Nephron (organoid): ENCODE measurements around the gene IRAK2.

Experiments
- H3K27ac Mint-ChIP-seq, 3 experiments: 2 replicates each; pipeline ENCODE4 v1.8.0; 2020; ENCODE audit warnings: mixed read lengths in 3 of 3, mild to moderate bottlenecking in 2 of 3, moderate library complexity in 1 of 3
- H3K27me3 Mint-ChIP-seq: 2 replicates; pipeline ENCODE4 v1.8.0; 2021; ENCODE audit warnings: low read depth, mild to moderate bottlenecking, moderate library complexity, mixed read lengths
- H3K36me3 Mint-ChIP-seq: 2 replicates; pipeline ENCODE4 v1.8.0; 2020; ENCODE audit warnings: low read depth, mixed read lengths
- H3K4me1 Mint-ChIP-seq: 2 replicates; pipeline ENCODE4 v1.8.0; 2020; ENCODE audit warnings: mixed read lengths
- H3K4me3 Mint-ChIP-seq, 3 experiments: 2 replicates each; pipeline ENCODE4 v1.8.0; 2020; ENCODE audit warnings: mild to moderate bottlenecking in 3 of 3, mixed read lengths in 3 of 3, moderate library complexity in 2 of 3
- H3K9me3 Mint-ChIP-seq: 2 replicates; pipeline ENCODE4 v1.8.0; 2020; ENCODE audit warnings: mixed read lengths
- TF ChIP-seq, protein P1 (sequence below), 3 experiments: fragments of 200-600 bp; sonication (generic); IDR thresholded peaks; one replicate each; pipeline ENCODE4 v1.5.0; 2021; ENCODE audit warnings: antibody characterized with exemption in 3 of 3; ENCODE audit not compliant: unreplicated experiment in 3 of 3

Gene IRAK2

DNA sequence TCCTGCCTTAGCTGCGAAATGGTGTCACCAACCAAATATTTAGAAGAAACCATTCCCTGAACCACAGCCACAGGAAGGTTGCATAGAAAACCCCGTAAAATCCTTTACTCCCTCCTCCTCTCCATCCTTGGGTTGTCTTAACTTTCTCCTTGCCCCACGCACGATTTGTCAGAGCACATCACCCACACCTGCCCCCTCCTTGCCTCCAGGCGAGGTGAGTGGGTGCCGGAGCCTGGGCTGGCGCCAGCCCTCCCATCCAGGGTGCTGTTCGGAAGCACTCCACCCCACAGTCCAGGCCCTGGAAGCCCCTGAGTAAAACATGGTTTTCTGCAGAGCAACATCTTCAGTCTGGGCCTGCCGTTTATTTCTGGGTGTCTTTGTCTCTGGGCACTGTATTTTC lies 124.4 kb downstream of the IRAK2 start:
- Mint-ChIP-seq H3K36me3 (peaks cover 12% of the 10 kb centered on the region), H3K4me3 (no peak overlapping the region), H3K27ac (no peak overlapping the region), H3K27me3 (no peaks in the 10 kb centered on the region), H3K4me1 (peaks cover 10% of the 10 kb centered on the region), H3K9me3 (no peaks in the 10 kb centered on the region)
- TF ChIP-seq, protein P1, sequence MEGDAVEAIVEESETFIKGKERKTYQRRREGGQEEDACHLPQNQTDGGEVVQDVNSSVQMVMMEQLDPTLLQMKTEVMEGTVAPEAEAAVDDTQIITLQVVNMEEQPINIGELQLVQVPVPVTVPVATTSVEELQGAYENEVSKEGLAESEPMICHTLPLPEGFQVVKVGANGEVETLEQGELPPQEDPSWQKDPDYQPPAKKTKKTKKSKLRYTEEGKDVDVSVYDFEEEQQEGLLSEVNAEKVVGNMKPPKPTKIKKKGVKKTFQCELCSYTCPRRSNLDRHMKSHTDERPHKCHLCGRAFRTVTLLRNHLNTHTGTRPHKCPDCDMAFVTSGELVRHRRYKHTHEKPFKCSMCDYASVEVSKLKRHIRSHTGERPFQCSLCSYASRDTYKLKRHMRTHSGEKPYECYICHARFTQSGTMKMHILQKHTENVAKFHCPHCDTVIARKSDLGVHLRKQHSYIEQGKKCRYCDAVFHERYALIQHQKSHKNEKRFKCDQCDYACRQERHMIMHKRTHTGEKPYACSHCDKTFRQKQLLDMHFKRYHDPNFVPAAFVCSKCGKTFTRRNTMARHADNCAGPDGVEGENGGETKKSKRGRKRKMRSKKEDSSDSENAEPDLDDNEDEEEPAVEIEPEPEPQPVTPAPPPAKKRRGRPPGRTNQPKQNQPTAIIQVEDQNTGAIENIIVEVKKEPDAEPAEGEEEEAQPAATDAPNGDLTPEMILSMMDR (IDR thresholded peaks at IDR 0.05; ENCODE audit: unreplicated experiment in 3 of 3) = no peak

- Mint-ChIP-seq H3K27me3 (no peaks in the 10 kb centered on the region), H3K4me1 (peaks cover 10% of the 10 kb centered on the region), H3K9me3 (no peaks in the 10 kb centered on the region), H3K36me3 (peaks cover 14% of the 10 kb centered on the region), H3K27ac (no peak overlapping the region), H3K4me3 (no peak overlapping the region)
- TF ChIP-seq, protein P1 (IDR thresholded peaks at IDR 0.05; ENCODE audit: unreplicated experiment in 3 of 3) = no peak
Observed at GRCh38 chr3:10289787-10290355, 125.2 kb downstream of the IRAK2 start.

DNA sequence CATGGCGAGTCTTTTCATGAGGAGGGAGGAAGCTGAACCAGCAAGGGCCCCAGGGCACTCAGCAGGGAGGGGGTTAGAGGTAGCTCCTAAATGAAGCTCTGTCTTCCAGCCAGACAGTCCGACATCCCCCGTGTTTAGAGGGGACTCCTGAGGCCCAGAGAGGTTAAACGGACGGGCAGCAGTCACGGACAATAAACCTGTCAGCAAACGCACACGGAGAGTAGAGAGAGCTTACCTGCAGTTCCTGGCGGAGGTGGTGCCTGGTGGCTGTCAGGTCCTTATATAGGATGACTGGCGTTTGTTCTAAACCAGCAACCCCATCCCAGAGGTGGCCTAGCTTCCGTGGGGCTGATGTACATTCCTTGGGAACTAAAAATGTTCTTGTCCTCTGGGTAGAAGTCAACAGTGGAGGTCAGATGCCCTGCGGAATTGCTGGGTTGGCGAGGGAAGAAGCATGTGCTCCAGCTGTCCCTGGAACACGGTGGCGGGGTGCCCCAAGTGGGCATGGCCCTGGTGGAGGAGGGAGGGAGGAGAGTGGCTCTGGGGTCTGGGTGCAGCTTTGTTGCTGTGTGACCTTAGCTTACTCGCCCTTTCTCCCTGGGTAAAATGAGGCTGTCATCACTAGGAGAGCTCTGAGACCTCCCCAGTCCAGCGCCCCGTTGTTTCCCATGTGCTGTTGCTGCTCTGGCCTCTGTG lies 125.9 kb downstream of the IRAK2 start:
- H3K36me3 Mint-ChIP-seq = peaks cover 19% of the 10 kb centered on the region
- H3K4me1 Mint-ChIP-seq = peaks cover 8% of the 10 kb centered on the region
- H3K27me3 Mint-ChIP-seq = no peaks in the 10 kb centered on the region
- H3K9me3 Mint-ChIP-seq = no peaks in the 10 kb centered on the region
- no peak overlapping the region for H3K4me3 Mint-ChIP-seq
- TF ChIP-seq, protein P1 (IDR thresholded peaks at IDR 0.05; ENCODE audit: unreplicated experiment in 3 of 3) = no peak
- no peak overlapping the region for H3K27ac Mint-ChIP-seq

GRCh38 chr3:10291641-10292040 lies 126.9 kb downstream of the IRAK2 start:
- Mint-ChIP-seq H3K27me3 (no peaks in the 10 kb centered on the region), H3K9me3 (no peaks in the 10 kb centered on the region), H3K36me3 (peaks cover 22% of the 10 kb centered on the region), H3K27ac (no peak overlapping the region), H3K4me3 (no peak overlapping the region), H3K4me1 (peaks cover 5% of the 10 kb centered on the region)
- TF ChIP-seq, protein P1 (IDR thresholded peaks at IDR 0.05; ENCODE audit: unreplicated experiment in 3 of 3) = no peak

DNA sequence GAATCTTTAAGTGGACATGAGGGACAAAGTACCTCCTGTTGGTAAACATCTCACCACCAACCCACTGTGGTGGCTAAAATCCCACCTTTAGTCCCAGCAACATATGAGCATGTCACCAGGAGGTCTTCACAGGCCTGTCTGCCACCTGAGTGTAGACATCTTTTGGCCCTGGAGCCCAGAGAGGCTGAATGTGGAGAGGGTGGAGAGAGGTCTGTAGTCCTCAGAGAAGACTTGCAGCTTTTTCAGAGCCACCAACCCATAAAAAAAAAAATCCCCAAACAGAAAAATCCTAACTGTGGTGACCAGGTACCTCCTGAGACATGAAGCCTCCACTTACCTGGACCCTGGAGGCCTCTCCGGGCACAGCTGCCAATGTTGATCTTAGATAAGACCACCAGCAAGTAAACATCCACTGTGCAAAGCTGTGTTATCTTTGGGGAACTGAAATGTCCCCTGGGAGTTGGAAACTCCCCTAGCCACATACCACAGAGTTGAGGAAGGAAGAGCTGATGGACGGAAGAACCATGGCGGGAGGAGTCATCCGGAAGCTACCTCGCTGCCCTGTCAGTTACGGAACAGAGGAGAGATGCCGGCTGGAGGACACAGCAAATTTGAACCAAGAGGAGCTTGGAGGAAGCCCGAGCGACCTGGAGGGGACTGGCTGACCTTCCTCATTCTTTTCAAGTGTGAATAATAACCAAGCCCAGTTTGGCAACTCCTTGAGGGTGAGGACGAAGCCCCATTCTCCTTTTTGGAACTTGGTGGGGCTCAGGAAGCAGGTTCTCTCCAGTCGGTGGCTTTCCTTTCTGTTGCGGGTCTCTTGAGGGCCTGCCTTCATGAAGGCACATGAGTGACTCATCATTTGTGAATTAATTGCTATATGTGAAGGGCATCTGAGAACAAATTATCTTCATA lies 128.0 kb downstream of the IRAK2 start, which contains the start of gene GHRL:
GHRL (minus strand) TSS at position 443 of the 915 bp plus-strand sequence. CDS start 2,767 bp downstream, outside the sequence.
- no peak within 1 kb of the TSS for H3K27ac Mint-ChIP-seq
- no peaks in the 10 kb centered on the region for H3K4me1 Mint-ChIP-seq
- peaks cover 30% of the 10 kb centered on the region for H3K36me3 Mint-ChIP-seq
- no peaks in the 10 kb centered on the region for H3K27me3 Mint-ChIP-seq
- TF ChIP-seq, protein P1 (IDR thresholded peaks at IDR 0.05; ENCODE audit: unreplicated experiment in 3 of 3) = no peak
- H3K4me3 Mint-ChIP-seq = no peak within 1 kb of the TSS
- no peaks in the 10 kb centered on the region for H3K9me3 Mint-ChIP-seq
